DOHH2 (cell line): ENCODE results near the gene NBEAL2.

ENCODE experiments used
- EZH2phosphoT487 ChIP-seq: fragments of 200-600 bp; sonication (generic); IDR thresholded peaks from 2 replicates; pipeline ENCODE4 v1.6.1; 2017; ENCODE audit warnings: borderline replicate concordance, mild to moderate bottlenecking, antibody characterized with exemption, low read length, moderate library complexity, mixed read lengths
- TF ChIP-seq, protein P1 (sequence below): fragments of 200-600 bp; sonication (generic); IDR thresholded peaks from one replicate; pipeline ENCODE4 v1.5.1; 2014; ENCODE audit warnings: antibody characterized with exemption, mild to moderate bottlenecking, low read depth, low read length; ENCODE audit not compliant: poor library complexity, severe bottlenecking

DNA sequence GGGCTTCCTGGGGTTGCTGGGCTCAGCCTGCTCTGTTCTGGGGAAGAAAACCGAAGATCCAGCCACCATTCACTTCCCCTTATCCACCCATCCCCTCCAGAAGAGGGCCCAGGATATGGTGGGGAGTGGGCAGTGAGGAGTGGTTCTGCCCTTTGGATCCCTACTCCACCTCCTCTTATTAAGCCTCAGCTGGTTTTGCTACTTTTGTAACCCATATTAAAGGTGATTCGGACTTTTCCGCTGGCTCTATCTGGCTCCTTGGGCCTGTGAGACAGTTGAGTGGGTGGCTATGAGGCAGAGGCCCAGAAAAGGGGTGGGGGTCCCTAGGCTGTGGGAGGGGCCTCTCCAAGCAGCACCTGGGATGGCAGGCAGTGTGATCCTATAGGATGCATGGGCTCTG lies 33.8 kb downstream of the NBEAL2 start:
- TF ChIP-seq, protein P1, sequence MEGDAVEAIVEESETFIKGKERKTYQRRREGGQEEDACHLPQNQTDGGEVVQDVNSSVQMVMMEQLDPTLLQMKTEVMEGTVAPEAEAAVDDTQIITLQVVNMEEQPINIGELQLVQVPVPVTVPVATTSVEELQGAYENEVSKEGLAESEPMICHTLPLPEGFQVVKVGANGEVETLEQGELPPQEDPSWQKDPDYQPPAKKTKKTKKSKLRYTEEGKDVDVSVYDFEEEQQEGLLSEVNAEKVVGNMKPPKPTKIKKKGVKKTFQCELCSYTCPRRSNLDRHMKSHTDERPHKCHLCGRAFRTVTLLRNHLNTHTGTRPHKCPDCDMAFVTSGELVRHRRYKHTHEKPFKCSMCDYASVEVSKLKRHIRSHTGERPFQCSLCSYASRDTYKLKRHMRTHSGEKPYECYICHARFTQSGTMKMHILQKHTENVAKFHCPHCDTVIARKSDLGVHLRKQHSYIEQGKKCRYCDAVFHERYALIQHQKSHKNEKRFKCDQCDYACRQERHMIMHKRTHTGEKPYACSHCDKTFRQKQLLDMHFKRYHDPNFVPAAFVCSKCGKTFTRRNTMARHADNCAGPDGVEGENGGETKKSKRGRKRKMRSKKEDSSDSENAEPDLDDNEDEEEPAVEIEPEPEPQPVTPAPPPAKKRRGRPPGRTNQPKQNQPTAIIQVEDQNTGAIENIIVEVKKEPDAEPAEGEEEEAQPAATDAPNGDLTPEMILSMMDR, result no peak
- no peak for TF ChIP-seq EZH2phosphoT487
